NCI-H2081 (cell line): ENCODE results near the gene CRTAC1.
"Not testable (repeated sequence)": the region's sequence is repeated elsewhere in the genome, so short reads cannot be mapped to it uniquely, and the experiment has no call there.

Source experiments
- DNase-seq, 2 experiments: peaks; one replicate each; lab custom pipeline; 2025; lab: John Stamatoyannopoulos, UW

The CRTAC1 gene

GRCh38 chr10:97869091-97870042, 161.1 kb downstream of the CRTAC1 start:
- peak; percentile 78 to 88 for DNase-seq

DNA sequence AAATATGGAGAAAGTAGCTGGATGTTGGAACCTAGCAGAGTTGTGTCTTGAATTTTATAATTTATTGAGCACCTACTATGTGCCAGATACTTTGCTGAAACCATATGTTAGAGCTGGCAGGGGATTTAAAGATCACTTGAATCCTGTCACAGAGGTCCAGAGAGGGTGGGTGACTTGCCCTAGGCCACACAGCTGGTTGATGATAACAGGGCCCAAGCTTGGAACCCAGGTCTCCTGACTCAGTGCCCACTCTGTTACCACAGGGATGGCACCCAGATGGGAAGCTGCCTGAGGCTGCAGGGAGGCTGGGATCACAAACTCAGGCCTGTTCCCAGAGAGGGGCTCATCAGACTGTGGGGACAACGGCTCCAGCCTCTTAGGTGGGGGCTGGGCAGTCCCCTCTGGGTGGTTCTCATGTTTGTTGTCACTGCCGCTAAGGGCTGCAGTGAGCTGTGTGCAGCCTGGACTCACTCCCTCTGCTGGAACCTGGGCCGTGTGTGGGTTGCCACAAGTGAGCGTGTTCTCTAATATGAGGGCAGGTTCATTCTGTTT, 162.2 kb downstream of the CRTAC1 start:
- DNase-seq = no peak

GRCh38 chr10:97867220-97867800, 163.1 kb downstream of the CRTAC1 start:
- DNase-seq = no peak

- DNase-seq = no peak
Measured at GRCh38 chr10:97866524-97867219, 163.7 kb downstream of the CRTAC1 start.

- no peak for DNase-seq
Measured at GRCh38 chr10:97865488-97865887, 164.9 kb downstream of the CRTAC1 start.

GRCh38 chr10:97863808-97864207, 166.6 kb downstream of the CRTAC1 start:
- no peak for DNase-seq

DNA sequence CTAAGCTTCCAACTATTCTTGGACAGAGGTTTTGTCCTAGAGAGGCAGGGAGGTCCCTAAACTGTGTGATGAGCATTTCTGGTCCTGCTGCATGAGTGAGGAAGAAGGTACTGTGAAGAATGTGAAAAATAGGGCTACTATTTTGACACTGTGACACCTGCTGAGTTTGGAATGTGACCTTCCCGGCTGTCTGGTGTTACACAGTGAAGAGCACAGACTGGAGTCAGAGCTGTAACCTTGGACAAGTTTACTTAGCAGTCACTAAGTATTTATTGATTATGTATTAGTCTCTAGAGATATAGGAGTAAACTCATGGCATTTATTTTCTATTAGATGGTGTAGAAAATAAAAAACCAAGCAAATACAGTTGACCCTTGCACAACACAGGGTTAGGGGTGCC, 168.5 kb downstream of the CRTAC1 start:
- DNase-seq = no peak

DNA sequence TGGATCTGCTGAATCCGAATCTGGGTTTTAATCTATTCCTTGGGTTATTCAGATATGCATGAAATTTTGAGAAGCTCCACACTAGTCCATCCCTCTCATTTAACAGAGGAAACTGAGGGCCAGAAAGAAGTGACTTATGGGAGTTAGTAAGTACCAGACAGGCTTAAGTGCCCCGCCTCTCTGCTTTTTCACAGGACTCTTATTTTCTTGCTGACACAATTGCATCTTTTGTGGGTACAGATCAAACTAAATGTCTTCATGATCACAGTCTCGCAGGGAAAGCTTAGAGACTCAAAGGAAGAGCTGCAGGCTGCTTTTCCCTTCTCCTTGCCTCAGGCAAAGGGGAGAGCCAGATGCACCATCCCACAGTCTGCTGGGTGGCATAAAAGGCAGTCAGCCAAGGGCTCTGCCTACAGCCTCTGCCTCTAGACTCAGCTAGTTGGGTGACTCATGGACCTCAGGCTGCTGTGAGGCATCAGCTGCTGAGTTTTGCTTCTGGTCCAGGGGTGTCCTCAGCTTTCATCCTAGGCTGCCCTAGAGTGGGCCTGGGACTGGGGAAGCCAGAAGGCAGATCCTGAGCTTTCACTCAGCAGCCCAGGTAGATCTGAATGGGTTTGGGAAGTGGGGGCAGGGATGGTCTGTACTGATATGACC, 169.2 kb downstream of the CRTAC1 start:
- no peak for DNase-seq

DNA sequence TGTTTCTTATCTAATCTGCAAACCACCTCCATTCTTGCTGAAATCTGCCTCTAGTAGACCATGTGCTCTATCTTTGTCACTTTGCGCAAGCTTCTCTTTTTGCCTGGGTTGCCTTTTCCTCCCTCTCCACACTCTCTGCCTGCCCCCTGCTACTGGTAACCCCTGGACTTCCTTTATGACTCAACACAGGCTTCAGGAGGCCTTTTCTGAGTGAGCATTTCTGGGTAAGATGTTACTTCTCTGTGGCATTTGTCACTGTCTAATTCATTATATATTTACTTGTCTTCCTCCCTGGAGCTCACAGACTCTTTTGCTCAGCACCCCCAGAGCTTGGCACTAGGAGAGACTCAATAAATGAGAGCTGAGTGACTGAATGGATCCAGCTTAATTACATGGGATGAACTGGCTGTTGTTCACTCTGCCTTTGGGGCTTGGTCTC, 172.4 kb downstream of the CRTAC1 start:
- DNase-seq = no peak

DNA sequence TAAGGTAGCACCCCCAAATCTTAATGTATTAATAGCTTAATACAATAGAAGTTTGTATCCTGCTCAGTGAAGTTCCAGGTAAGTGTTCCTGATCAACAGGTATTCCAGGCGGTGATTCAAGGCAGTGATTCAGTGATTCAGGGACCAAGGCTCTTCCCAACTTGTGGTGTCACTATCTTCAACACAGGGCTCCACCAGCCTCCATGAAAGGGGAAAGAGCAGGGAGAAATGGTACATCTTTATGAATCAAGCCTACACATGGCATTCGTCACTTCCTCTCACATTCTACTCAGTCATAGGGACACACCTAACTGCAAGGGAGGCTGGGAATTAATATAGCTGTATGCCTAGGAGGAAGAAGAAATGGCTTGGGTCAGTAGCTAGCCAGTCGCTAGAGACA, 175.7 kb downstream of the CRTAC1 start:
- no peak for DNase-seq

DNA sequence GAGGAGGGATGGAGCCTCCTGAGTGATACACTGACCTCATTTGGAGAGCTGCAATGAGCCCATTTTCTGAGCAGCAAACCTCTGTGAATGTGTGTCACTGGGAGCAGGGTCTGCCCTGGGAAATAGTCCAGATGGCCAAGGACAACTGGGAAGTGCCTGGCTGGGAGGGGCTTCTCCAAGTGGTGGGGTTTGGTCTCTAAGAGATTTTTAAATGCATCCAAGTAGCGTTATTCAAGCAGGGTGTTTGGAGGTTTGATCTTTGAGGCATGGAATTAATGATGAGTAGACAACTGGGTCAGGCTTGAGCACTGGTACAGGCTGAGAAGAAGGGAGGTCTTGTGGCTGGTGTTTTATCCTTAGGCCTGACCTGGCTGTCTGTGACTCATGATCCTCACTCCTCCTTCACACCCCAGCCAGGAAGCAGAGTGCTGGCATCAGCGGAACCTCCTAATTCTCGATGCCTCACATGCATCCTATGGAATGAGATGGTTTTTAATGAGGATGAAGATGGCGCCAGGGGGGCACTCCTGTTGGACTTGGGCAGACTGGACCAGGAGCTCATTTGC, 177.5 kb downstream of the CRTAC1 start:
- DNase-seq = no peak

GRCh38 chr10:97852277-97852676, 178.1 kb downstream of the CRTAC1 start:
- no peak for DNase-seq

DNA sequence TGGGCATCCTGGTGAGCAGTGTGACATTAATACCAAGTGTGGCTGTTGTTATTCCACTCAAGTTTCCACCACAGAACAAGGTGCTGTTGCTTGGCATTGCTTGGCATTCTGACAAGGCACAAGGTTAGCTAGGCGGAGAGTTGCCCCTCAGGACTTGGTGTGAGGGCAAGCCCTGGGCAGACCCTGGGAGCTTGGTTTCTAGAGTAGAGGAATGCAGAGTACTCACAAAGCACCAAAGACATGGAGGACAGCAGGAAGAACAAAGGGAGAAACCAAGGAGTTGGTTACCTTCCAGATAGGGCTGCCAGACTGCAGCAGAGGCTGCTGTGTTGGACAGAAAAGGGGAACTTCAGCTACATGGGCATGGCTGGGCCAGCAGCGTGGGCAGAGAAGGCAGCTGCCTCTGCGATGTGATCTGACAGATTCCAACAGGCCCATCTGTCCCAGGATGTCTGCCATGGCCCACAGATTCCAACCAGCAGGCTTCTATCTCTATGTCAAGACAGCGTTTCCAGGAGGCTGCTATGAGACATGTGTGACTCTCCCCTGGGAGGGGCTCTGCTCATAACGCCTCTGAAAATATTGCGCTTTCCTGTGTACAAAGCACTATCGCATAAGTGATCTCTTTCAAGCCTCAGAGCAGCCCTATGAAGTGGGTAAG, 178.9 kb downstream of the CRTAC1 start:
- DNase-seq = no peak

- peak; percentile 1 to 12 for DNase-seq
Measured at GRCh38 chr10:97850446-97850845, 180.0 kb downstream of the CRTAC1 start.

DNA sequence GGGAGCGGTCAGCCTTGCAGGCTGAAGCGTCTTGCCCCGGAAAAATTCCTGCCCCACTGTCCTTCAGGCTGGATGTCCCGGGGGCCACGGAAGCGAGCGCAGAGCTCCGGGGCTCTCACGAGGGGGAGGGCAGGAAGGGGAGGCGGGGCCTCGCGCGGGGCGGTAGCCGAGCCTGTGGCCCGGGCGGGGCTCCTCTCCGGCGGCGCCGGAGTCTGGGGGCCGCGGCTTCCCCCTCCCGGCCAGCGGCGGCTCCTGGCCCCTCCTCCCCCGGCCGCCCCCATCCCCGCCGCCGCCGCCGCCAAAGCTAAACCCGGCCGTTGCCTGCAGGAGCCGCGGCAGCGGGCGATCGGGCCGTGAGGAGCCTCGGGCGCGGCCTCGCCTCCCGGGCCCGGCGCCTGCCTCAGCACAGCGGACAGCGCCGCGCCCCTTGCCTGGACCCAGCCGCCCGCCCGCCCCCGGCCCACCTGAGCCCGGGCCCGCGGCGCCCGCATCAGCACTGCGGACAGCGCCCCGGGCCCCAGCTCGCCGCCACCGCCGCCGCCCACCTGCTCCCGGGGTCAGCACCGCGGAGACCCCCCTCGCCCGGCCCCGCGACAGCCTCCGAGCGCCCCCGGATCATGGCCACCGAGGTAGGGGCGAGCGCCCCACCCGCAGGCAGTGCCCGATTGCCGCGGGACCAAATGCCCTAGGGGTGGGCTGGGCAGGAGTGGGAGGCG, 180.6 kb downstream of the CRTAC1 start, which contains the start of gene GOLGA7B:
TSS of gene GOLGA7B (plus strand) at position 157 of the 716 bp plus-strand sequence. CDS start at position 618, 461 bp downstream.
- peak; percentile 20 to 35 for DNase-seq

- peak; percentile 11 to 47 for DNase-seq
Measured at GRCh38 chr10:97849103-97849686, 181.2 kb downstream of the CRTAC1 start.

GRCh38 chr10:97844678-97845077, 185.7 kb downstream of the CRTAC1 start:
- DNase-seq = no peak

GRCh38 chr10:97843972-97844371, 186.4 kb downstream of the CRTAC1 start:
- DNase-seq = not testable (repeated sequence)

DNA sequence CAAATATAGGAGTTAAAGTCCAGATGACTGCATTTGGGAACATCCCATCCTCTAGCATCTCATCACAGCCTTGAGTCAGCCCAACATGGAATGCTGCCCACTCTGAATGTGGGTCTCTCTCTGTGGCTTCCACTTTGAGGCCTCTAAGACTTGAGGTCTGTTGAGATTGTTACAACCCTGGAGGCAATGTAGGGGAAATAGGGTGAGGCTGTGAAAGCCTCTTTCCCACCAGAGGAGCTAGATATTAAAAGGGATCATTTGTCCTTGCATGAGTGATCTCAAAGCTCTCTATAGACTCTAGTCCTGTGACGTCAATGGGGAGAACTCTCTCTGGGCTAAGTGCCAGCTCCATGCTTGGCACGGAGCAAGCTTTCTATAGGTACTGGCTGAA, 187.1 kb downstream of the CRTAC1 start:
- DNase-seq = peak in 1 of 2 experiments; percentile 4
